GM18502 (cell line): ENCODE data around the gene SLC12A8.
A peak's percentile ranks its signal among the peaks of the same experiment; 100 is the strongest.

Experiments
- ATAC-seq: cut with Tn5 transposase; IDR thresholded peaks from one replicate; pipeline ENCODE4 v1.9.1; 2021; ENCODE audit warnings: mild to moderate bottlenecking; ENCODE audit not compliant: unreplicated experiment, poor library complexity

The SLC12A8 gene

GRCh38 chr3:125220183-125220582, 7.6 kb upstream of the SLC12A8 start:
- no peak for ATAC-seq

GRCh38 chr3:125219261-125219701, 6.7 kb upstream of the SLC12A8 start:
- no peak for ATAC-seq

- no peak for ATAC-seq
These were observed 2.2 kb upstream of the SLC12A8 start for GRCh38 chr3:125214738-125215137.

GRCh38 chr3:125213946-125214542, 1.5 kb upstream of the SLC12A8 start:
- ATAC-seq: no peak

GRCh38 chr3:125213364-125213755, 812 bp upstream of the SLC12A8 start:
- no peak for ATAC-seq

GRCh38 chr3:125212091-125212508, 448 bp downstream of the SLC12A8 start:
- ATAC-seq: no peak

- no peak for ATAC-seq
These were observed 941 bp downstream of the SLC12A8 start for GRCh38 chr3:125211523-125212090.

GRCh38 chr3:125207949-125208568, 4.5 kb downstream of the SLC12A8 start:
- no peak for ATAC-seq

GRCh38 chr3:125207507-125207906, 5.0 kb downstream of the SLC12A8 start:
- ATAC-seq: no peak

GRCh38 chr3:125206934-125207333, 5.6 kb downstream of the SLC12A8 start:
- no peak for ATAC-seq

GRCh38 chr3:125203731-125204130, 8.8 kb downstream of the SLC12A8 start:
- no peak for ATAC-seq

GRCh38 chr3:125202197-125202596, 10.4 kb downstream of the SLC12A8 start:
- no peak for ATAC-seq

GRCh38 chr3:125200731-125201139, 11.8 kb downstream of the SLC12A8 start:
- peak; percentile 70 for ATAC-seq

- ATAC-seq: no peak
These were observed 17.5 kb downstream of the SLC12A8 start for GRCh38 chr3:125194849-125195601.

- no peak for ATAC-seq
These were observed 18.3 kb downstream of the SLC12A8 start for GRCh38 chr3:125194061-125194848.

GRCh38 chr3:125192190-125193035, 20.1 kb downstream of the SLC12A8 start:
- ATAC-seq: peak; percentile 66

GRCh38 chr3:125191730-125192129, 20.8 kb downstream of the SLC12A8 start:
- ATAC-seq: no peak

- ATAC-seq: no peak
These were observed 21.3 kb downstream of the SLC12A8 start for GRCh38 chr3:125191256-125191655.

GRCh38 chr3:125190786-125191185, 21.8 kb downstream of the SLC12A8 start:
- ATAC-seq: no peak
